Naive thymus-derived CD4-positive, alpha-beta T cell (primary cell): ENCODE measurements around the gene FAM149A. TPM values are rescaled to one million over a fixed set of nuclear protein-coding genes. Genes with fewer than 3 reads are reported as not detected.

Experiments used
- ATAC-seq: fragments of 150-1000 bp; cut with Tn5 transposase; 2 replicates; pipeline ENCODE4 v1.10.0; 2021; ENCODE audit warnings: mild to moderate bottlenecking, moderate library complexity
- CTCF ChIA-PET: fragments of 350-600 bp; sonication (Branson Sonifier 250); formaldehyde crosslinking; loops from one replicate; lab custom pipeline; 2021; ENCODE audit warnings: antibody characterized with exemption; lab: Charles Lee
- POLR2A ChIA-PET: fragments of 350-600 bp; sonication (Branson Sonifier 250); formaldehyde crosslinking; loops from one replicate; lab custom pipeline; 2021; ENCODE audit warnings: antibody characterized with exemption, inconsistent platforms; lab: Charles Lee
- DNase-seq, 9 donors: peaks; one replicate each; pipeline versions ENCODE4 v3.0.0 to v3.0.0-alpha.2; 2020 to 2022; ENCODE audit warnings: mixed read lengths in 1 of 9
- H3K27ac ChIP-seq: one replicate; pipeline ENCODE4 v1.7.0; 2013; ENCODE audit warnings: mild to moderate bottlenecking, low read depth, low read length, moderate library complexity
- H3K27me3 ChIP-seq, 2 donors: one replicate each; pipeline ENCODE4 v1.7.0; 2013; ENCODE audit warnings: low read length in 2 of 2, mild to moderate bottlenecking in 2 of 2, moderate library complexity in 2 of 2; ENCODE audit not compliant: control insufficient read depth in 2 of 2, insufficient read depth in 2 of 2
- H3K36me3 ChIP-seq, 3 experiments: 1 replicate in 2 of 3; 2 replicates in 1 of 3; pipeline ENCODE4 v1.7.0; 2013; ENCODE audit warnings: low read length in 3 of 3, mild to moderate bottlenecking in 3 of 3, moderate library complexity in 1 of 3; ENCODE audit not compliant: insufficient read depth in 3 of 3, control insufficient read depth in 2 of 3
- H3K4me1 ChIP-seq, 2 donors: one replicate each; pipeline ENCODE4 v1.7.0; 2013; ENCODE audit warnings: low read length in 2 of 2, mild to moderate bottlenecking in 2 of 2, moderate library complexity in 1 of 2; ENCODE audit not compliant: control insufficient read depth in 2 of 2, insufficient read depth in 2 of 2
- H3K4me3 ChIP-seq: 2 replicates; pipeline ENCODE4 v1.7.0; 2013; ENCODE audit warnings: mild to moderate bottlenecking, low read length
- H3K9me3 ChIP-seq, 3 experiments: 1 replicate in 2 of 3; 2 replicates in 1 of 3; pipeline ENCODE4 v1.7.0; 2013; ENCODE audit warnings: low read length in 3 of 3; ENCODE audit not compliant: control insufficient read depth in 2 of 3
- H3K27ac Mint-ChIP-seq, 9 donors: one replicate each; pipeline ENCODE4 v1.8.0; 2020 to 2022; ENCODE audit warnings: mixed read lengths in 9 of 9, mild to moderate bottlenecking in 8 of 9, moderate library complexity in 5 of 9, inconsistent platforms in 2 of 9
- H3K27me3 Mint-ChIP-seq, 5 donors: one replicate each; pipeline ENCODE4 v1.8.0; 2021 to 2022; ENCODE audit warnings: mixed read lengths in 5 of 5, mild to moderate bottlenecking in 1 of 5
- H3K36me3 Mint-ChIP-seq, 5 donors: one replicate each; pipeline ENCODE4 v1.8.0; 2020 to 2022; ENCODE audit warnings: mixed read lengths in 5 of 5, mild to moderate bottlenecking in 3 of 5, inconsistent platforms in 1 of 5
- H3K4me1 Mint-ChIP-seq, 7 donors: one replicate each; pipeline ENCODE4 v1.8.0; 2020 to 2022; ENCODE audit warnings: mixed read lengths in 7 of 7, mild to moderate bottlenecking in 3 of 7, inconsistent platforms in 1 of 7
- H3K4me3 Mint-ChIP-seq, 10 donors: one replicate each; pipeline ENCODE4 v1.8.0; 2020 to 2022; ENCODE audit warnings: mild to moderate bottlenecking in 10 of 10, mixed read lengths in 10 of 10, moderate library complexity in 6 of 10, inconsistent platforms in 2 of 10
- H3K9me3 Mint-ChIP-seq, 11 donors: one replicate each; pipeline ENCODE4 v1.8.0; 2020 to 2022; ENCODE audit warnings: mixed read lengths in 11 of 11, mild to moderate bottlenecking in 4 of 11, inconsistent platforms in 1 of 11, moderate library complexity in 1 of 11
- intact Hi-C, 2 donors: fragments of 100-400 bp; cut with micrococcal nuclease; formaldehyde crosslinking; loops; one replicate each; pipeline ENCODE4 v1.15.1; 2023
- polyA plus RNA-seq, 2 donors: library from polyadenylated mRNA; unstranded; fragments of 300-500 nt; fragmentation: Illumina TruSeq; gene quantifications; one replicate each; pipeline ENCODE4 v1.2.3, GENCODE V29; 2021
- total RNA-seq, 6 experiments: library from RNA in 5 of 6; stranded (reverse) in 5 of 6; gene quantifications; 1 replicate in 5 of 6; 2 replicates in 1 of 6; pipeline ENCODE4 v1.2.3 and lab custom pipeline; 2021 to 2026

The FAM149A gene
- total and polyA plus RNA-seq, 7 experiments from 2014 or later = 0.44 to 2.0 (median 1.4) TPM; not detected in 2

DNA sequence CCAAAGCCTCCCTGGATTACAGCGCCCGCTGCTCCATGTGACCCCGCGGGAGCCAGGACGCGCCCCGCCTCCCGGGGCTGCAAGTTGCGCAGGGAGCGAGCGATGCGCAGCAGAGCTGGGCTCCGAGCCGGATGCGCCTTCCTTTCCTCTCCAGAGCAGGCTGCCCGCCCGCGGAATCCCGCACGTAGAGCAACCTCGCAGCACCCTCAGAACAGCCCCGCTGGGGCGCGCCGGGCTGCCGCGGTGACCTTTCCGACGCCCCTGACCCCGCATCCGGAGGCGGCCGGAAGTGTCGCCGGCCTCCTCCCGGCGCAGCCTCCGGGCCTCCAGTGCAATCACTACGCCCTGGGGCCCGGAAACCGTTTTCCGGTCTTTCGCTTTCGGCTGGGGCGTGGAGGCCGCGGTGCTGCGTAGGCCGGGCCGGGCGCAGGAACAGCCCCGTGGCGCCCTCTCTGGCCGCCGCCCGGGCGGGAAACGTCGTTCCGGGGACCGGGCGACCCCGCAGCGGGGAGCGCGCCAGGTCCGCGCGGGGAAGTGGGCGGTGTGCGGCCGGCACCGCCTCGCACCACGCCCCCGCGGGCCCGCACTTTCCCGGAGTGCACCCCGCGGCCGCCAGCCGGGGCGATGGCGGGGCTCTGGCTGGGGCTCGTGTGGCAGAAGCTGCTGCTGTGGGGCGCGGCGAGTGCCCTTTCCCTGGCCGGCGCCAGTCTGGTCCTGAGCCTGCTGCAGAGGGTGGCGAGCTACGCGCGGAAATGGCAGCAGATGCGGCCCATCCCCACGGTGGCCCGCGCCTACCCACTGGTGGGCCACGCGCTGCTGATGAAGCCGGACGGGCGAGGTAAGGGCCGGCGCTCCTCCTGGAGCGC lies 86.9 kb downstream of the FAM149A start, which contains the start of gene CYP4V2:
Gene CYP4V2 (plus strand): TSS at position 368 of the 866 bp plus-strand sequence. CDS start 257 bp downstream, at position 625.
- Histone ChIP-seq H3K9me3 (no peaks in the 10 kb centered on the region), H3K27me3 (no peaks in the 10 kb centered on the region), H3K36me3 (peaks cover 0 to 12% (median 0%) of the 10 kb centered on the region in 3 experiments), H3K4me3 (peak within 1 kb of the TSS; percentile 91), H3K4me1 (peaks cover 12 to 19% of the 10 kb centered on the region in 2 donors), H3K27ac (peak within 1 kb of the TSS; percentile 95)
- H3K9me3 Mint-ChIP-seq = no peaks in the 10 kb centered on the region
- H3K36me3 Mint-ChIP-seq = peaks cover 4 to 16% (median 13%) of the 10 kb centered on the region in 5 donors
- peaks cover 34 to 62% (median 56%) of the 10 kb centered on the region in 7 donors for H3K4me1 Mint-ChIP-seq
- CTCF ChIA-PET = interaction anchor here (0.5 to 2.2 kb wide), 3 partner anchors 10 to 1715 kb away, joined by 3 to 11 read pairs (median 11); no protein-coding TSS in a partner anchor
- intact Hi-C loops = loop anchor here (1.0 to 10.0 kb wide), 13 partner anchors 13 to 1717 kb away; partner anchors contain the start of genes CCDC110 (in 2 of the 2), CFAP97 (in 2 of the 2), ANKRD37 (in 1 of the 2) and CASP3 (in 1 of the 2)
- DNase-seq (peak; percentile 68 to 94 (median 90)), ATAC-seq (peak; percentile 90)
- peak within 1 kb of the TSS; percentile 94 to 99 (median 98) for H3K27ac Mint-ChIP-seq
- peak within 1 kb of the TSS; percentile 89 to 97 (median 94) for H3K4me3 Mint-ChIP-seq
- POLR2A ChIA-PET = interaction anchor here (1.3 to 9.7 kb wide), 7 partner anchors 13 to 796 kb away, joined by 3 to 189 read pairs (median 7); partner anchors contain the start of genes ANKRD37, FAM149A and LRP2BP
- H3K27me3 Mint-ChIP-seq = no peaks in the 10 kb centered on the region

DNA sequence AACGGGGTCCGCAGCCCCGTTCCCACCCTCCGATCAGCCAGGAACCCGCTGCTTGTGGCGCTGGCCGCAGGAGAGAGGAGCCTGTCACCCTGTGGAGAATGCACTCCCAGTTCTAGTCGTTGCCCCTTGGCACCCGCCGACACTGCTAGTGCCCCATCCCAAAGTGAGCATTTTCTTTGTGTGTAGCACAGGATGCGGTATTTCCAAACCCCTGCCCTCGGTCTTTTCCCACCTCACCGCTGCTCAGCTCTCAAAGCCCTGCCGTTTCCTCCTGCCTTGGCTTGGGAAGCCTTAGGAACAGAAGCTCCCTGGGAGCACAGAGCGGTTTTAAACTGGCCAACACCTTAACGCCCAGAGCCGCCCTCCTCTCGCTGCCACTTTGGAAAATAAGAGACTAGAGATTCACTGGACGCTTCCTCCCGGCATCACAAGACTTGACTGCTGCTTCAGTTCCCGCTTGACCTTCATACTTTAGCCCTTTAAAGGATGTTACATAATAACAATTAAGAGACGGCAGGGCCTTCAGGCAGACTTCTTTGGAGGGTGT lies 87.6 kb downstream of the FAM149A start:
- peak overlapping the region; percentile 89 to 97 (median 94) for H3K4me3 Mint-ChIP-seq
- intact Hi-C loops = loop anchor here (5.0 to 10.0 kb wide), 7 partner anchors 125 to 1717 kb away; partner anchors contain the start of genes ANKRD37 (in 1 of the 2), CCDC110 (in 1 of the 2), CENPU (in 1 of the 2) and CFAP97 (in 1 of the 2)
- H3K9me3 ChIP-seq = no peaks in the 10 kb centered on the region
- peak; percentile 8 for ATAC-seq
- no peaks in the 10 kb centered on the region for H3K27me3 Mint-ChIP-seq
- DNase-seq = peak in 5 of 9 donors; percentile 27 to 54 (median 48)
- peak overlapping the region; percentile 94 to 99 (median 98) for H3K27ac Mint-ChIP-seq
- no peaks in the 10 kb centered on the region for H3K27me3 ChIP-seq
- ChIA-PET POLR2A (interaction anchor here (0.7 to 9.7 kb wide), 6 partner anchors 12 to 796 kb away, joined by 3 to 189 read pairs (median 8); partner anchors contain the start of genes ANKRD37 and LRP2BP), CTCF (interaction anchor here (2.2 kb wide), 2 partner anchors 10 to 12 kb away, joined by 11 read pairs; no protein-coding TSS in a partner anchor)
- peaks cover 12 to 19% of the 10 kb centered on the region in 2 donors for H3K4me1 ChIP-seq
- H3K9me3 Mint-ChIP-seq = no peaks in the 10 kb centered on the region
- H3K4me3 ChIP-seq = peak overlapping the region; percentile 91
- H3K36me3 Mint-ChIP-seq = peaks cover 8 to 21% (median 18%) of the 10 kb centered on the region in 5 donors
- peaks cover 34 to 66% (median 62%) of the 10 kb centered on the region in 7 donors for H3K4me1 Mint-ChIP-seq
- peaks cover 0 to 12% (median 0%) of the 10 kb centered on the region in 3 experiments for H3K36me3 ChIP-seq
- H3K27ac ChIP-seq = peak overlapping the region; percentile 95

DNA sequence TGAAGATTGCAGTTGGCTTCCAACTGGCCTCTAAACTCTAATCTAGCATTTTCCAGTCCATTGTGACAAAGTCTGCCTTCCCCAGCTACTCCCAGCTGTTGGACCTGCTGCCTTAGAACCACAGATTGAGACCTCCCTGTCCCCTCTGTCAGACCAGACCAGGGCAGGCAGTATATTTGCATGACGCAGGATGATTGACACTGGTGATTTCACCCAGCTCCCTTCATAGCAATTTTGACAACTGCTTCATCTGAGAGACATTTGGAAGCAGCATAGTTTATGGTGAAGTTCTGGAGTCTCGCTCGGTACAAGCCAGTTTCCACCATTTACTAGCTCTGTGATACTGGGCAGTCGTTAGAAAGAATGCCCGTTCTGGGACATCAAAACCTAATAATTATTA lies 89.3 kb downstream of the FAM149A start:
- peaks cover 9 to 26% (median 22%) of the 10 kb centered on the region in 5 donors for H3K36me3 Mint-ChIP-seq
- peaks cover 38 to 66% (median 57%) of the 10 kb centered on the region in 7 donors for H3K4me1 Mint-ChIP-seq
- CTCF ChIA-PET = no interaction called here
- H3K4me3 ChIP-seq = no peak overlapping the region
- peak overlapping the region in 8 of 9 donors; percentile 60 to 99 (median 98) for H3K27ac Mint-ChIP-seq
- H3K4me3 Mint-ChIP-seq = peak overlapping the region in 5 of 10 donors; percentile 14 to 96 (median 47)
- POLR2A ChIA-PET = interaction anchor here (9.7 kb wide), 1 partner anchor 10 kb away, joined by 189 read pairs; no protein-coding TSS in a partner anchor
- H3K27me3 ChIP-seq = no peaks in the 10 kb centered on the region
- H3K36me3 ChIP-seq = peaks cover 0 to 18% (median 0%) of the 10 kb centered on the region in 3 experiments
- no peaks in the 10 kb centered on the region for H3K9me3 Mint-ChIP-seq
- H3K27ac ChIP-seq = peak overlapping the region; percentile 95
- ATAC-seq (no peak), DNase-seq (no peak)
- intact Hi-C loops = loop anchor here (5.0 to 10.0 kb wide), 7 partner anchors 127 to 1719 kb away; partner anchors contain the start of genes ANKRD37 (in 1 of the 2), CCDC110 (in 1 of the 2), CENPU (in 1 of the 2) and CFAP97 (in 1 of the 2)
- peaks cover 12 to 18% of the 10 kb centered on the region in 2 donors for H3K4me1 ChIP-seq
- no peaks in the 10 kb centered on the region for H3K9me3 ChIP-seq
- no peaks in the 10 kb centered on the region for H3K27me3 Mint-ChIP-seq

DNA sequence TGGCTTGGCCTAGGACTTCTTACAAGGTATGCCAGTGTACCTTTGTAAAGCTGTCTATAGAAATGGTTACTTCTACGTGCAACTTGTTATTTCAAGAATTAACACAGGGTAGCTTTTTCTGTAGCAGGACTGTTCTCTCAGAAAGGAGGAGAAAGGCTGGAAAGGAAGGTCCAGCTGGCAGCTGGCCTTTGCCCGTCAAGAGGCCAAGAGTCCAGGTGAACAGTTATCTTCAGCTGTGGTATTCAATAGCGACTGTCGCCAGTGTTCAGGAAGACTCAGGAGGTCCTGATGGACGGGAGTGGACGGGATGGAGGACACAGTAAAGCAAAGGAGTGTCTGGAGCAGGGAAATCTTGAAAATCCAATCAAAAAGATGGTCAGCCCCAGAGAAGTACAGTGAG lies 91.6 kb downstream of the FAM149A start:
- ATAC-seq = no peak
- POLR2A ChIA-PET = interaction anchor here (1.0 to 9.7 kb wide), 2 partner anchors 8 to 37 kb away, joined by 3 to 189 read pairs; no protein-coding TSS in a partner anchor
- H3K36me3 Mint-ChIP-seq = peaks cover 9 to 26% (median 22%) of the 10 kb centered on the region in 5 donors
- Histone ChIP-seq H3K9me3 (no peaks in the 10 kb centered on the region), H3K27me3 (no peaks in the 10 kb centered on the region), H3K4me1 (peaks cover 5% of the 10 kb centered on the region in 2 donors), H3K27ac (no peak overlapping the region), H3K36me3 (peaks cover 0 to 14% (median 0%) of the 10 kb centered on the region in 3 experiments), H3K4me3 (no peak overlapping the region)
- intact Hi-C loops = loop anchor here (10.0 kb wide), 2 partner anchors 771 to 1721 kb away; partner anchors contain the start of genes IRF2 (in 1 of the 2) and UFSP2 (in 1 of the 2)
- CTCF ChIA-PET = no interaction called here
- H3K9me3 Mint-ChIP-seq = no peaks in the 10 kb centered on the region
- no peak for DNase-seq
- peaks cover 22 to 49% (median 40%) of the 10 kb centered on the region in 7 donors for H3K4me1 Mint-ChIP-seq
- no peaks in the 10 kb centered on the region for H3K27me3 Mint-ChIP-seq
- peak overlapping the region in 4 of 9 donors; percentile 11 to 83 (median 36) for H3K27ac Mint-ChIP-seq
- H3K4me3 Mint-ChIP-seq = no peak overlapping the region

- no peak overlapping the region for H3K4me3 Mint-ChIP-seq
- intact Hi-C loops = loop anchor here in 1 of 2 donors (5.0 kb wide), 3 partner anchors 773 to 1663 kb away; partner anchors contain the start of genes ANKRD37, LRP2BP and UFSP2
- ChIA-PET CTCF (no interaction called here), POLR2A (no interaction called here)
- no peak overlapping the region for H3K27ac ChIP-seq
- DNase-seq (no peak), ATAC-seq (no peak)
- H3K36me3 ChIP-seq = peaks cover 0 to 7% (median 0%) of the 10 kb centered on the region in 3 experiments
- H3K4me1 Mint-ChIP-seq = peaks cover 9 to 51% (median 27%) of the 10 kb centered on the region in 7 donors
- H3K9me3 ChIP-seq = no peaks in the 10 kb centered on the region
- H3K4me3 ChIP-seq = no peak overlapping the region
- H3K27ac Mint-ChIP-seq = peak overlapping the region in 6 of 9 donors; percentile 0 to 90 (median 54)
- H3K4me1 ChIP-seq = no peaks in the 10 kb centered on the region
- H3K27me3 ChIP-seq = no peaks in the 10 kb centered on the region
- H3K9me3 Mint-ChIP-seq = no peaks in the 10 kb centered on the region
- peaks cover 9 to 21% (median 19%) of the 10 kb centered on the region in 5 donors for H3K36me3 Mint-ChIP-seq
- no peaks in the 10 kb centered on the region for H3K27me3 Mint-ChIP-seq
Measured at GRCh38 chr4:186200516-186200915, 96.0 kb downstream of the FAM149A start.
